Mesendoderm (in vitro differentiated cells): Measurements from ENCODE around the gene BRD7.

Experiments
- DNase-seq: peaks from one replicate; pipeline ENCODE4 v3.0.0; 2013
- H2AK5ac ChIP-seq: 2 replicates; pipeline ENCODE4 v1.6.1; 2013; ENCODE audit warnings: low read length, inconsistent platforms
- H2BK120ac ChIP-seq: 2 replicates; pipeline ENCODE4 v1.6.1; 2013; ENCODE audit warnings: low read depth, mild to moderate bottlenecking, low read length, moderate library complexity, mixed read lengths
- H2BK15ac ChIP-seq: replicated peaks from 2 replicates; pipeline ENCODE4 v1.6.1; 2013; ENCODE audit warnings: low read depth, mild to moderate bottlenecking, moderate library complexity
- H2BK5ac ChIP-seq: 2 replicates; pipeline ENCODE4 v1.6.1; 2013; ENCODE audit warnings: low read length, inconsistent platforms
- H3K18ac ChIP-seq: 2 replicates; pipeline ENCODE4 v1.6.1; 2013; ENCODE audit warnings: mild to moderate bottlenecking, low read length, mixed read lengths
- H3K23ac ChIP-seq: one replicate; pipeline ENCODE4 v1.6.1; 2013; ENCODE audit warnings: low read length
- H3K27ac ChIP-seq: 2 replicates; pipeline ENCODE4 v1.5.1; 2013; ENCODE audit warnings: low read depth, mild to moderate bottlenecking, inconsistent platforms, low read length, moderate library complexity
- H3K27me3 ChIP-seq: 2 replicates; pipeline ENCODE4 v1.6.1; 2013; ENCODE audit warnings: low read length, control low read depth, mild to moderate bottlenecking, inconsistent platforms; ENCODE audit not compliant: insufficient read depth, poor library complexity
- H3K36me3 ChIP-seq: 2 replicates; pipeline ENCODE4 v1.6.1; 2013; ENCODE audit warnings: low read length, inconsistent platforms; ENCODE audit not compliant: control insufficient read depth, insufficient read depth
- H3K4ac ChIP-seq: one replicate; pipeline ENCODE4 v1.6.1; 2013; ENCODE audit warnings: low read depth, mild to moderate bottlenecking, low read length, moderate library complexity
- H3K4me1 ChIP-seq: 2 replicates; pipeline ENCODE4 v1.6.1; 2013; ENCODE audit warnings: low read depth, low read length, inconsistent platforms; ENCODE audit not compliant: control insufficient read depth
- H3K4me2 ChIP-seq: 2 replicates; pipeline ENCODE4 v1.6.1; 2013; ENCODE audit warnings: low read length
- H3K4me3 ChIP-seq: 2 replicates; pipeline ENCODE4 v1.5.1; 2013; ENCODE audit warnings: mild to moderate bottlenecking, low read length
- H3K56ac ChIP-seq: one replicate; pipeline ENCODE4 v1.6.1; 2013; ENCODE audit warnings: low read length
- H3K79me1 ChIP-seq: 2 replicates; pipeline ENCODE4 v1.6.1; 2013; ENCODE audit warnings: low read length, inconsistent platforms
- H3K79me2 ChIP-seq: 2 replicates; pipeline ENCODE4 v1.6.1; 2013; ENCODE audit warnings: mild to moderate bottlenecking, low read length; ENCODE audit not compliant: control insufficient read depth, insufficient read depth
- H3K9ac ChIP-seq: 2 replicates; pipeline ENCODE4 v1.6.1; 2013; ENCODE audit warnings: low read length, inconsistent platforms
- H4K5ac ChIP-seq: one replicate; pipeline ENCODE4 v1.6.1; 2013; ENCODE audit warnings: low read length
- H4K8ac ChIP-seq: one replicate; pipeline ENCODE4 v1.6.1; 2013; ENCODE audit warnings: low read depth, mild to moderate bottlenecking, control low read depth, low read length, moderate library complexity
- WGBS: extraction: QIAGEN DNeasy Blood & Tissue Kit; methylation state at CpG from one replicate; pipeline ENCODE4 v1.1.7; 2013; ENCODE audit warnings: low lambda C conversion rate, missing lambda C conversion rate; ENCODE audit not compliant: insufficient coverage; ENCODE audit errors: extremely low coverage; 5-methylcytosine and 5-hydroxymethylcytosine counted together

BRD7 gene

GRCh38 chr16:50286681-50287080, 82.1 kb downstream of the BRD7 start:
- Histone ChIP-seq H2BK120ac (no peak overlapping the region), H3K79me1 (no peaks in the 10 kb centered on the region), H3K4me3 (no peak overlapping the region), H3K36me3 (no peaks in the 10 kb centered on the region), H3K23ac (no peak overlapping the region), H3K79me2 (no peaks in the 10 kb centered on the region), H3K4me2 (no peak overlapping the region), H3K27ac (no peak overlapping the region), H3K4ac (no peak overlapping the region), H2AK5ac (no peak overlapping the region), H3K18ac (no peak overlapping the region), H3K4me1 (no peaks in the 10 kb centered on the region), H4K8ac (no peak overlapping the region), H3K27me3 (no peaks in the 10 kb centered on the region), H2BK15ac (no peak overlapping the region), H3K56ac (no peak overlapping the region), H4K5ac (no peak overlapping the region), H3K9ac (no peak overlapping the region), H2BK5ac (no peak overlapping the region)
- DNase-seq: no peak
- no CpG with 5 or more reads among the region's 3 CpGs for whole genome bisulfite sequencing

GRCh38 chr16:50285406-50286003, 83.3 kb downstream of the BRD7 start:
- Histone ChIP-seq H2BK15ac (no peak overlapping the region), H2AK5ac (no peak overlapping the region), H2BK5ac (no peak overlapping the region), H3K4me2 (no peak overlapping the region), H4K8ac (no peak overlapping the region), H3K27ac (no peak overlapping the region), H4K5ac (no peak overlapping the region), H3K9ac (no peak overlapping the region), H3K56ac (no peak overlapping the region), H2BK120ac (no peak overlapping the region), H3K4ac (no peak overlapping the region), H3K4me3 (no peak overlapping the region), H3K79me1 (no peaks in the 10 kb centered on the region), H3K36me3 (no peaks in the 10 kb centered on the region), H3K79me2 (no peaks in the 10 kb centered on the region), H3K23ac (no peak overlapping the region), H3K27me3 (no peaks in the 10 kb centered on the region), H3K18ac (no peak overlapping the region), H3K4me1 (no peaks in the 10 kb centered on the region)
- no peak for DNase-seq
- WGBS: no CpG with 5 or more reads among the region's 5 CpGs

- Histone ChIP-seq H3K9ac (no peak overlapping the region), H3K56ac (no peak overlapping the region), H3K27ac (no peak overlapping the region), H2BK120ac (no peak overlapping the region), H3K79me1 (no peaks in the 10 kb centered on the region), H3K4me3 (no peak overlapping the region), H2BK5ac (no peak overlapping the region), H3K4me1 (no peaks in the 10 kb centered on the region), H3K4me2 (no peak overlapping the region), H2AK5ac (no peak overlapping the region), H4K5ac (no peak overlapping the region), H3K4ac (no peak overlapping the region), H2BK15ac (no peak overlapping the region), H3K79me2 (no peaks in the 10 kb centered on the region), H3K36me3 (no peaks in the 10 kb centered on the region), H3K18ac (no peak overlapping the region), H4K8ac (no peak overlapping the region), H3K27me3 (no peaks in the 10 kb centered on the region), H3K23ac (no peak overlapping the region)
- no peak for DNase-seq
- WGBS: no CpG with 5 or more reads among the region's 14 CpGs
Observed at GRCh38 chr16:50284131-50284911, 84.5 kb downstream of the BRD7 start.

GRCh38 chr16:50282955-50283631, 85.7 kb downstream of the BRD7 start:
- Histone ChIP-seq H3K36me3 (no peaks in the 10 kb centered on the region), H3K56ac (no peak overlapping the region), H4K8ac (no peak overlapping the region), H3K4me2 (no peak overlapping the region), H3K9ac (no peak overlapping the region), H2BK120ac (no peak overlapping the region), H3K4ac (no peak overlapping the region), H3K18ac (no peak overlapping the region), H3K23ac (no peak overlapping the region), H3K27ac (no peak overlapping the region), H3K79me2 (no peaks in the 10 kb centered on the region), H3K79me1 (no peaks in the 10 kb centered on the region), H3K27me3 (no peaks in the 10 kb centered on the region), H3K4me3 (no peak overlapping the region), H3K4me1 (no peaks in the 10 kb centered on the region), H2BK15ac (no peak overlapping the region), H2BK5ac (no peak overlapping the region), H4K5ac (no peak overlapping the region), H2AK5ac (no peak overlapping the region)
- no peak for DNase-seq
- no CpG with 5 or more reads among the region's 9 CpGs for WGBS

GRCh38 chr16:50282010-50282538, 86.7 kb downstream of the BRD7 start:
- WGBS: no CpG with 5 or more reads among the region's 7 CpGs
- H2BK5ac ChIP-seq: no peak overlapping the region

More at GRCh38 chr16:50282010-50282538, 86.7 kb downstream of the BRD7 start:
- no peaks in the 10 kb centered on the region for H3K79me1 ChIP-seq
- H3K4me1 ChIP-seq: no peaks in the 10 kb centered on the region
- H3K18ac ChIP-seq: no peak overlapping the region
- H3K79me2 ChIP-seq: no peaks in the 10 kb centered on the region
- H3K27me3 ChIP-seq: no peaks in the 10 kb centered on the region
- no peak overlapping the region for H2AK5ac ChIP-seq
- no peak overlapping the region for H2BK120ac ChIP-seq
- H3K9ac ChIP-seq: no peak overlapping the region
- H3K4me3 ChIP-seq: no peak overlapping the region
- H2BK15ac ChIP-seq: no peak overlapping the region
- H3K4me2 ChIP-seq: no peak overlapping the region
- H3K4ac ChIP-seq: no peak overlapping the region
- no peak for DNase-seq
- no peak overlapping the region for H3K27ac ChIP-seq
- H4K5ac ChIP-seq: no peak overlapping the region
- peak overlapping the region; percentile 45 for H3K23ac ChIP-seq
- no peak overlapping the region for H4K8ac ChIP-seq
- H3K56ac ChIP-seq: no peak overlapping the region
- no peaks in the 10 kb centered on the region for H3K36me3 ChIP-seq
